ENCODE results near the gene CNOT6. TPM values are rescaled to one million over a fixed set of nuclear protein-coding genes. Genes with fewer than 3 reads are reported as not detected.

Gene CNOT6
- total RNA-seq, 3 donors from 2014 or later (not counting 1 experiment from before 2014, with no cell fraction given) = 20.9 to 32.4 (median 26.1) TPM

- peak overlapping the region in 1 of 2 donors; percentile 59 for H3K27ac Mint-ChIP-seq
- no peaks in the 10 kb centered on the region for H3K36me3 Mint-ChIP-seq
- H3K4me1 ChIP-seq (ENCODE audit: control insufficient read depth, insufficient read depth, low read length) = no peaks in the 10 kb centered on the region
- peaks cover 20 to 32% of the 10 kb centered on the region in 2 donors for H3K4me1 Mint-ChIP-seq
- peaks cover 14% of the 10 kb centered on the region for H3K36me3 ChIP-seq (ENCODE audit: control insufficient read depth, insufficient read depth, low read length)
- H3K27me3 Mint-ChIP-seq (ENCODE audit: low read depth in 2 of 2) = no peaks in the 10 kb centered on the region
- TF ChIP-seq CTCF (IDR thresholded peaks at IDR 0.05) = no peak
- no peak overlapping the region for H3K27ac ChIP-seq (ENCODE audit: low read length)
- no peaks in the 10 kb centered on the region for H3K9me3 ChIP-seq (ENCODE audit: control insufficient read depth, insufficient read depth, low read length)
- WGBS (ENCODE audit: insufficient coverage) = 67% methylated on average over 1 of the region's 1 CpG
- ATAC-seq (no peak), DNase-seq (no peak)
- H3K4me3 Mint-ChIP-seq = no peak overlapping the region
- intact Hi-C loops (cut with micrococcal nuclease) = no loop called here
- H3K27me3 ChIP-seq (ENCODE audit: control insufficient read depth, insufficient read depth, low read length) = no peaks in the 10 kb centered on the region
- H3K4me3 ChIP-seq (ENCODE audit: low read length) = no peak overlapping the region
- no peaks in the 10 kb centered on the region for H3K9me3 Mint-ChIP-seq
Measured at GRCh38 chr5:180533845-180534244, 39.7 kb downstream of the CNOT6 start.

- ATAC-seq (no peak), DNase-seq (no peak)
- no peak overlapping the region for H3K4me3 Mint-ChIP-seq
- H3K27ac ChIP-seq (ENCODE audit: low read length) = no peak overlapping the region
- H3K27me3 ChIP-seq (ENCODE audit: control insufficient read depth, insufficient read depth, low read length) = no peaks in the 10 kb centered on the region
- peaks cover 12% of the 10 kb centered on the region for H3K36me3 ChIP-seq (ENCODE audit: control insufficient read depth, insufficient read depth, low read length)
- peaks cover 26 to 41% of the 10 kb centered on the region in 2 donors for H3K4me1 Mint-ChIP-seq
- no peak overlapping the region for H3K4me3 ChIP-seq (ENCODE audit: low read length)
- H3K36me3 Mint-ChIP-seq = no peaks in the 10 kb centered on the region
- intact Hi-C loops (cut with micrococcal nuclease) = no loop called here
- WGBS (ENCODE audit: insufficient coverage) = 90% methylated on average over 2 of the region's 4 CpGs
- no peaks in the 10 kb centered on the region for H3K9me3 Mint-ChIP-seq
- no peaks in the 10 kb centered on the region for H3K27me3 Mint-ChIP-seq (ENCODE audit: low read depth in 2 of 2)
- H3K9me3 ChIP-seq (ENCODE audit: control insufficient read depth, insufficient read depth, low read length) = no peaks in the 10 kb centered on the region
- no peak for TF ChIP-seq CTCF (IDR thresholded peaks at IDR 0.05)
- no peaks in the 10 kb centered on the region for H3K4me1 ChIP-seq (ENCODE audit: control insufficient read depth, insufficient read depth, low read length)
- peak overlapping the region in 1 of 2 donors; percentile 31 for H3K27ac Mint-ChIP-seq
Measured at GRCh38 chr5:180535573-180535972, 41.4 kb downstream of the CNOT6 start.

- no peaks in the 10 kb centered on the region for H3K9me3 Mint-ChIP-seq
Measured at GRCh38 chr5:180540050-180540694, 46.0 kb downstream of the CNOT6 start.

More at GRCh38 chr5:180540050-180540694, 46.0 kb downstream of the CNOT6 start:
- Histone ChIP-seq H3K27me3 (ENCODE audit: control insufficient read depth, insufficient read depth, low read length) (no peaks in the 10 kb centered on the region), H3K9me3 (ENCODE audit: control insufficient read depth, insufficient read depth, low read length) (no peaks in the 10 kb centered on the region), H3K36me3 (ENCODE audit: control insufficient read depth, insufficient read depth, low read length) (peaks cover 9% of the 10 kb centered on the region), H3K4me1 (ENCODE audit: control insufficient read depth, insufficient read depth, low read length) (no peaks in the 10 kb centered on the region), H3K27ac (ENCODE audit: low read length) (no peak overlapping the region), H3K4me3 (ENCODE audit: low read length) (no peak overlapping the region)
- DNase-seq (no peak), ATAC-seq (no peak)
- Mint-ChIP-seq H3K4me1 (peaks cover 35 to 46% of the 10 kb centered on the region in 2 donors), H3K27ac (peak overlapping the region; percentile 4 to 25), H3K4me3 (no peak overlapping the region), H3K36me3 (no peaks in the 10 kb centered on the region), H3K27me3 (ENCODE audit: low read depth in 2 of 2) (no peaks in the 10 kb centered on the region)
- no peak for TF ChIP-seq CTCF (IDR thresholded peaks at IDR 0.05)
- intact Hi-C loops (cut with micrococcal nuclease) = no loop called here
- 100% methylated on average over 2 of the region's 6 CpGs for WGBS (ENCODE audit: insufficient coverage)
